GM19035 (cell line): Measurements from ENCODE around the gene FBN2.

Experiments
- ATAC-seq: cut with Tn5 transposase; IDR thresholded peaks from one replicate; pipeline ENCODE4 v1.9.1; 2021; ENCODE audit not compliant: unreplicated experiment

FBN2 gene

GRCh38 chr5:128216285-128216684, 321.8 kb downstream of the FBN2 start:
- ATAC-seq, result no peak

DNA sequence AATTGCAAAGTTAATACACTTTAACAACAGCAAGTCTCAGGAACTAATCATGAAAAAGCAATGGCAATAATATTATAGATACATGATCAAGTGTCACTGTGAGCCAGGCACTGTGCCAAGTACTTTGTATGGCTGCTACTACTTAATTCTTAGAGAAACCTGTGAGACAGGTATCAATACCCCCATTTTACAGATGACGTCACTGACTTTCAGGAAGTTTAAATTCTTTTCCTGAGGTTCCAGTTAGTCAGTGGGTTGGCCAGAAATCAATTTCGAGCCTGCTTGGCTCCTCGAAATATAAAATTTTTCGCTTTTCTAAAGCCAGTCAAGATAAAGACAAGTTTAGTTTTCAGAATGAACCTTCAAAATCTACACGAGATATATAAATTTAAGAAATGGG, 324.2 kb downstream of the FBN2 start:
- ATAC-seq, result no peak

DNA sequence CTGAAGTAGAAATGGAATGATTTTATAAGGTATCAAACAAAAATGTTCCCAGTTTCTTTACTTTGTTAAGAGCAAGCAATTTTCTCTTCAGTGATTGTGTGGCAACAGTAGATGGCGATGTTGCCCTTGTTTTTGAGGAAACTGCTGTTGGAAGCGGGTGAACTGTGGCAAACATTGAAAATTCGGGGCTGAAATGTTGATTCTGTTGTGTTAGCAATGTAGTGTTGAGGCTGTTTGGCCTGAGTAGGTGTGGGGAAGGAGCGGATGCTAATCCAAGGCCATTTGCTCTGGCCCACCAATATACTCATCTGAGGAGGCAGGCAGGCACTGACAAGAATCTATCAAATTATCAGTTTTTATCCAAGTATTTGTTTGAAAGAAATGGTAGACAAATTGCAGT, 324.7 kb downstream of the FBN2 start:
- ATAC-seq, result peak; percentile 64

DNA sequence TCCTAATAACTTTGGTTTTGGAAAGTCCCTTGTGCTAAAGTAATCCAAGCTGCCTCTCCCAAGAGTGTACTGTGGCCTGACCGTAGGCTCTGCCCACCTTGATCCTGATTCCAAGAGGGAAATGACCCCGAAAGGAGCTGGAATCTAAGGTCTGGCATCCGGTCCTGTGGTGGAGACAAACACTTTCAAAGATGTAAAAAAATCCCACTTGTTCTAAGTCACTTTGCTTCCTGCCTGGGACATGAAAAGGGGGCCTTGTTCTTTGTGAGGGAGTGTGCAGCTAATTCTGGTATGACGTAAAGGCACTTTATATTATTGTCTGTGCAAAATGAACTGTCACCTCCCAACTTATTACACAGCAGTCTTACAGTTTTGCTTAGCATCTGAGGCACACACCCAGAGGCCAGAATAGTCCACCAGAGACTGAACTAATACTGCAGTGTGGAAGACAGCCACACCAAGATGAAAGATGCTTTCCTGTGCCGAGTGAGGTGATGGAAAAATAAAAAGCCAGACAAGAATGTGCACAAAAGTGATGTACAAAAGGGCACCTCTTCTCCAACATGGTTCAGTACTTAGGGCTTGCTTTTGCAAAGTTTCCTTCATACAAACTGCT, 325.7 kb downstream of the FBN2 start:
- no peak for ATAC-seq

- no peak for ATAC-seq
Measured at GRCh38 chr5:128208436-128208835, 329.6 kb downstream of the FBN2 start.
